GM03348 (cell line): ENCODE results near the gene CCDC149.
"Not testable (repeated sequence)": the region's sequence is repeated elsewhere in the genome, so short reads cannot be mapped to it uniquely, and the experiment has no call there.

ENCODE experiments used
- DNase-seq: peaks from one replicate; pipeline ENCODE4 v3.0.0; 2012; ENCODE audit warnings: low spot score

CCDC149 gene

DNA sequence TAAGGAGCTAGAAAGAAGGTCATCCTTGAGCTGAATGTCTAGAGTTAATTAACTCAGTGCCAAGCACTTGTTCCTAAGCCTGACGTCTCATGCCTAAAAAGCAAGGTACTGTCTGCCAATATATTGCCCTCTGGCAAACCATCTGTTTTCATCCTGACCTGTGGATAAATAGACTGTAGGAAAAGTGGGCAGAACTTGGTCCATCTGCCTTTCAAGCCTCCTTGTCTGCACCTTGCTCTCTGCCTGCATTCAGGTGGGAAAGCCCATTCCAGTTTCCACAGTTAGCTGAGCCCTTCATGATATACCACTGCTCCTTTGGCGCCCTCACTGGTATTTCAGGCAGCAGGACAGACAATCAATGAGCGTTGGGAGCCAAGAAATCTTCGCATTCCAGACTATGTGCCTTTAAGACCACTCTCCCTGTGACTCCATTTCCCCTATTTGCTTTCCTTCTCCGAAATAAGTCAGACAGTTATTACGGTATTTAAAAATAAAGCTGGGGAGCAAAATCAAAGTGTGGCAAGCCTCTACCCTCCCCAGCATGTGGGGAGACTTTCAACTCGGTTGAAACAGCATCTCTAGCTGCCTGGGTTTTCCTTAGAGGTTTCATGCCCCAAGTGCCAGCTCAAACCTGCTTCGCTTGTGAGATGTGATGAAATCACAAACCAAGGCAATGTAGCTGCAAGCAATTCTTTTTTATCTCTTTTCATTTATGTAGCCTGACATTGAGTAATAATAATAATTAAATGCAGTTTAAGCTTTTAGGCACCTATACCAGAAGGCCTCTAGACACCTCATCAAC, 2.5 kb upstream of the CCDC149 start:
- no peak for DNase-seq

DNA sequence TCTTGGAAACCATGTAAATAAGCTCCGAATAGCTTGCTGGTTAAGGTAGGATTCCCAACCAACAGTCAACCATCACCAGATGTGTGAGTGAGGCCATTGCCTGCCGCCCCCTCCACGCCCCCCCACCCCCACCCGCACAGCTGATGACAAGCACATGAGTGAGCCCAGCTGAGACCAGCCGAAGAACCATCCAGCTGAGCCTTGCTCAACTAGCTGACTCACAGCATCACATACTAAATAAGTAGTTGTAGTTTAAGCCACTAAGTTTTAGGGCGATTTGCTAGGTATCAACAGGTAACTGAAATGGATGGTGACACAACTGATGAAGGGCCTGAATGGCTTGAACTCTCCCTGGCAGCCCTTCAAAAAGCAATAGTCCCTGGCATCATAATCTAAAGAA, 1.6 kb upstream of the CCDC149 start:
- DNase-seq: no peak

DNA sequence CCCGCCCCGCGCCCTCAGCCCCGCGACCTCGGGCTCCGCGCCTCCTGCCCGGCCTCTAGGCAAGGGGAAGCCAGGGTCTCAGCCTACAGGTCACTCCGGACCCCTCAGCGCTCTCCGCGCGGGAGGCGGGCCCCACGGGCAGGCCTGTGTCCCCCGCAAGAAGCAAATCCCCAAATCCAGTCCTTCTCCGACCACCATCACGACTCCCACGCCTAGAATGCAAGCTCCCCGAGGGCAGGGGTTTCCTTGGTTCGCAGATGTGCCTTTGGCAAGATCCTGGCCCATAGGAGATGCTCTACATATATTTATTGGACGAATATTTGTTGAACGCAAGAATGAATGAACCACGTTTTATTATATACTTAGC, 260 bp upstream of the CCDC149 start:
- no peak for DNase-seq

DNA sequence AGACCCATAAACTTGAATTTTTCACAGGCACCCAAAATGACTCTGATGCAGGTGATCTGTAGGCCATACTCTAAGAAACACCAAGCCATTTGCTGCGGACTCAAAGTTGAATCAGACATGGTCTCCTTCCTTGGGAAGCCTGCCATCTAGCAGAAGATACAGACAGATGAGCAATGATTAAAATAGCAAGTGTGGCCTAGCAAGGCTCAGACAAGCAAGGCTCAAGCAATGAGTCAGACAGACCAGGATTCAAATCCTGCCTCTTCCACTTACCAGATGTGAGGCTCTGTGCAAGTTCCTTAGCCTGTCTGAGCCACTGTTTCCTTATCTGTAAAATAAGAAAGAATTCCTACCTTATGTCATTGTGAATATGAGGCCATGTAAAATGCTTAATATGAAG, 2.3 kb downstream of the CCDC149 start:
- DNase-seq: peak; percentile 66

DNA sequence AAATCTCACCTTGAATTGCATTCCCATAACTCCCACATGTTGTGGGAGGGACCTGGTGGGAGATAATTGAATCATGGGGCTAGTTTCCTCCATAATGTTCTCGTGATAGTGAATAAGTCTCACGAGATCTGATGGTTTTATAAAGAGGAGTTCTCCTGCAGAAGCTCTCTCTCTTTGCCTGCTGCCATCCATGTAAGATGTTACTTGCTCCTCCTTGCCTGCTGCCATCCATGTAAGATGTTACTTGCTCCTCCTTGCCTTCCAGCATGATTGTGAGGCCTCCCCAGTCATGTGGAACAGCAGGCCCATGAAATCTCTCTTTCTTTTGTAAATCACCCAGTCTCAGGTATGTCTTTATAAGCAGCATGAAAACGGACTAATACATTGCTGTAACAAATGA, 3.2 kb downstream of the CCDC149 start:
- DNase-seq: not testable (repeated sequence)

DNA sequence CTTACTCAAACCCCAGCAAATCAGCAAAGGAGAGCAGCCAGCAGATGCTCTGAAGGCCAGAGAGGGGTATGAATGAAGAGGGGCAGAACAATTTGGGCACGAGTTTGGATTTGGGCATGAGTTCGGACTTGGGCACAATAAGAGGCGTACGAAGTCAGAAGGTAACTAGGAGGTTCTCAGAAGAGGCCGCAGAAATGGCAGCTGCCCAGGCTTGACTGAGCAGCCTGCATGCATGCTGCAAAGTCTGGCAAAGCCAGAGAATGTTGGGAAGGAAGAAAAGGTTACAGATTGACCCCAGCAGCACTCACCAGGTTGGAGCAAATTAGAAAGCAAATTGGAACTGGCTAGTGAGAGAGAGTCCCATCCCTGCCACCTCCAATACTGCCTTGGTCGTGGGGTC, 15.2 kb downstream of the CCDC149 start:
- DNase-seq: no peak

DNA sequence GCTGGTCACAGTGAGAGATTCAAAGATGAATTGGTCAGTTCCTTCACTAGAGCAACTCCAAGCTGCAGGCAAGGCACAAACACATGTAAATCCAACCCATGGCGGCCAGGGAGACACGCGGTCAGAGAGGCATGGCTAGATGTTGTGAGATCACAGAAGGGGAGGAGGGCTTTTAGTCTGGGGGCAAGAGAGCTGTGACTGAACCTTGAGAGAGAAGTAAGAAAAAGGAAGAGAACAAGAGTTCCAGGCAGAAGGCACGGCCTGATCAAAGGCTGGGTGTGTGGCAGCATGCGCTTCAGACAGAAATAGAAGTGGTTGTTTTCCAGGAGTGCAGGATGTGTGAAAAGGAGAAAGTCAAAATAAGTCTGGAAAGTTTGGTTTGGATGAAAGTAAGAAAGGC, 15.9 kb downstream of the CCDC149 start:
- no peak for DNase-seq

DNA sequence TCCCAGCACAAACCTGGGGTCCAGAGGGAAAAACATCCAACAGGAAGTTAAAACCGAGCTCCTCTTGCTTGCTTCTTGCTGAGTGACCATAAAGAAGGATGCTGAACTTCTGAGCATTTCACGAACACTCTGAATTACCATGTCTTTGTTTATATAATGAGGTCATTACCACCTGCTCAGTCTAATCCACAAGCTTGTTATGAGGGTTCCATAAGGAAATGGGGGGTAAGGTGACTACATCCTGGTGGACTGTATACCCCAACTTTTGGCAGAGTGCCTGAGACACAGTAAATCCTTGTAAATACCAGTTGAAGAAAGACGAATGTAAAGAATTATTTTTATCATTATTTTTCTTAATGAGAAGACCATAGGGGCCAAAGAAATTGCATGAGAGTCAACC, 16.8 kb downstream of the CCDC149 start:
- DNase-seq: no peak

DNA sequence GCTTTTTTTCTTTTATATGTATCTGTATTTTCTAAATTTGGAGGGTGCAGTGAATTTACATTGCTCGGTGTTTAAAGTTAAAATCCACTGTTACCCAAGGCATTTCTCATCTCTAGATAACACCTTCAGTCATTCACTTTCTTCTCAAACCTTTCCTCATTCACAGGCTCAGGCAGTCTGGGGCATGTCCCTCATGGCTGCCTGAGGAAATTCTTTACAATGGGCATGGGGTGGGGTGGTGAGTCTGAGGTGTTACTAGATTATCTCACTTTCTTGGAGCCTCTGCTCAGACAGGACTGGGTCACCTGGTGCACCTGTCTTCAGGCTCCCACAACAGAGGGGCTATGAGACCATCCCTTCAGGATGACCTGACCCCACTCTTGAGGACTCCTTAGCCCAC, 17.4 kb downstream of the CCDC149 start:
- DNase-seq: no peak

DNA sequence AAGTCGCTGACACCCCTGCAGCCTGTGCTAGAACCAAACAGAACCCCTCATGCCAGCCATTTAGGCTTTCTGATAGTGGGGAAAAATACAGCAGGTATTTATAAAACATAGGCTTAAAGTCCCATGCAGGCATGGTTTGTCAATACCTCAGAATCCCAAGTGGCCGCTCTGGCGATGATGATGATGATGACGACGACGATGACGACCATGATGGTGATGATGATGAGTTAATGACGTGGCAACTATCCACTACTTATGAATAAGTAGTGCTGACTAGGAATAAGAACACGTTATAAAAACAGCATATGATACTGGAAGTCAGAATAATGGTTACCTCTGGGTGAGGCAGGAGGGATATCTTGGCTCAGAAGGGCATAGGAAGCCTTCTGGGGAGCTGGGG, 18.0 kb downstream of the CCDC149 start:
- no peak for DNase-seq

DNA sequence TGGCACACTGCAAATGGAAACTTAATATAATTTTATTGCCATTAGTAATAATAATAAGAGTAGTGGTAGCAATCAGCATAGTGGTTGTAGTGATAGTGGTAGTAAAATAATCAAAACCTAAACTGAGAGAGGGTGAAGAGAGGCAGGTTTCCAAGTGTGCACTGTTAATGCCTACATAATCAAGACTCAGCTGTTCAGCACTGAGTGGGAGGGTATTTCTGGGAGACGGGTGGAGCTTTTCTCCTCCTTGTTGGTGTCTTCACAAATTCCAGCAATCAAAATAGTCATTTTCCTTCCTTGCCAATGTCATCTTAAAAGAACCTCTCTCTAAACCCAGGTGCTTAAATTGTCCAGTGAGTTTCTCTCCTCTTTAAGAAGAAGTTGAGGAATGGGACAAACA, 18.6 kb downstream of the CCDC149 start:
- no peak for DNase-seq

DNA sequence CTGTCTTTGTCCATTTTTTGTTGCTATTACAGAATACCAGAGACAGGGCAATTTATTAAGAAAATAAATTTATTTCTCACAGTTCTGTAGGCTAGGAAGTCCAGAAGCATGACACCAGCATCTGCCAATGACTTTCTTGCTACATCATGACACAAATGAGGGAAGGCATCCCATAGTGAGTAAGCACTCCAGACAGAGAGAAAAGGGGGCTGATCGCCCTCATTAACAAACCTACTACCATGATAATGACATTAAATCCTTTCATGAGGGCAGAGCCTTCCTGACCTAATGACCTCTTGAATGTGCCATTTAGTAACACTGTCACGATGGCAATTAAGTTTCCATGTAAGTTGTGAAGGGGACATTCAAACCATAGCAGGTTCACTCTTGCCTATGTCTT, 20.1 kb downstream of the CCDC149 start:
- no peak for DNase-seq

DNA sequence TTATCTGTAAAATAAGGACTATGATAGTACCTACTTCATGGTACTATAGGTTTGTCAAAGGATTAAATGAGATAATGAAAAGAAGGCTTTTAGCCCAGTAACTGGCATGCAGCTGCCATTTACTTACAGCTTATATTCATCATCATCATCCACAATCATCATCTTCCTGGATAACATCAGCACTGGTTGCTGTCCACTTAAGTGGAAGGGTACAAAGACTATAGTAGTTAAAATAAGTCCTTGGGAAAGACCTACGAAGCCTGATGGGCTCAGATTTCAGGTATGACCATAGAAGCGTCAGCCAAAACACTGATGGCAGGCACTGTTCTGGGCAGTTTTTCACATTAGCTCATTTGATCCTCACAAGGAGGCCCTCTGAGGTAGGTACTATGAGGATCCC, 20.6 kb downstream of the CCDC149 start:
- no peak for DNase-seq

DNA sequence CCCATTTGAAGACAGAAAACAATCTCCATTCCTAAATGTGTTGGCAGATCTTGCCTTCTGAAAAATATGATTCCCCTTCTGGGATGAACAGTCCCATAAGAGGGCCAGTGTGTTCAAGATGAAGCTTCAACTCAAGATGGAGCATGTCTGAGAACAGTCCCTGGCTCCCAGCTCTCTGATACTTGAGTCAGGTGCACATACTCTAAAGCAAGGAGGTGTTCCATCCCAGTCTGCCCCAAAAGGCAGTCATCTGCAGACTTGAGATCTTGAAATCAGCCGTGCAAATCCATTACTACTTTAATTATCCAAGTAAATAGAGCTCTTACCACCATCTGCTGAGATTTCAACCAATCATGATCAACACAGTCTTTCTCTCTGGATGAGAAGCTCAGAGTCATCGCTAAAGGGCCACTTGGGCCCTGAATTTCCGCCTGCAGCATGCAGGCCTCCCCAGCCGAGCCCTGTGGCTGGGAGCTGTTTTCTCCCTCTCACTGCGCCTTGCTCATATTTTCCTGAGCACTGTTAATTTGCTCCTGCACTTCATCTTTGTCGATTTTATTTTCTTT, 22.2 kb downstream of the CCDC149 start:
- no peak for DNase-seq

DNA sequence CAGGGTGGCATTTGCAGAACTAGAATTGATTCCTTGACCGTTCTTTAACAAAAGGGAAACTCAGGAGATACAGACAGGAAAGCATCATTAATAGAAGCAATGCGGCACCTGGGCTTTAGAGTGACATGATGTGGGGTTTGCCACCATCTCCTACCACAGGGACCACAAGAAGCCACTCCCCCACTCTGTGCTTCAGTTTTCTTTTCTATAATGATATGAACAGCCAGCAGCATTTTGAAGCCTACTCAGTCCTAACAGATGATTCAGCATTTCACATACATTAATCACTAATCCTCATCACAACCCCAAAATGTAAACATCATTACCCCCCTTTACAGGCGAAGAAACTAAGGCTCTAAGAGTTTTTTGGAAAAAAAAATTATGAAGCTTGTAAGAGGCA, 22.9 kb downstream of the CCDC149 start:
- no peak for DNase-seq

DNA sequence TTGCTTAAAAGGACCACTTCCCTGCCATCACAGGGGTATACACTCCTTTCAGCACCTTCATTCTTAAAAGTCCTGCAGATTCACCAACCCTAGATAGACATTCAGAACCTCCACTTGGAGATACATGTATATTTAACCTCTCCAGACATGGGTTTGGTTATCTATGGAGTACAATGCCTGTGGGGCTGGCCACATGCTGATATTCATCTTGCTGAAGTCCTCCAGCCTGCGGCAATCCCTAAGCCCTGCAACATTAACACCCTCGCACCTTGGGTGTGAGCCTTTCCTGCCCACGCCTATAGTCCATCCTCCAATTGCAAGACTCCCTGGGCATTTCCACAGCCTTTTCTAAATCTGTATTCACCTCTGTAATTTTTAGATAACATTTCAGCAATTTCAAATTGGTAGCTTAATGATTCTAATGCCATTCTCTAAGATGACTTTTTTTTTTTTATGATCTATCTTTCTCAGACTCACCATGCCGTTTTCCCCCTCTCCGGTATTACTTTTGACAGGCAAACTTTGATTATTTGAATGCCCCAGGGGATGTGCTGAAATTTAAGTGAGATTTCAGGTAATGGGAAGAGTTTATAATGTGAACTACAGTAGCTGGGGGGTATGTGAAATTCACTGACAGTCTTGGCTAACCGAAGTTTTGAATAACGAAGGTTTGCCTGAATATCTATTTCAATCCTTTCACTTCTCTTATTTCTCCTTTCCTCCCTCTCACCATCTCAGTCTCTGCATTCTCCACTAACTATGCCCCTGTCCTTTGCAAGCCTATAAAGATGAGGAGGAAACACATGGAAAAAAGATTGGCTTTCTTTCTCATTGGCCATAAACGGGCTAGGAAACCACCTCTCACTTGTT, 24.1 kb downstream of the CCDC149 start:
- DNase-seq: no peak

DNA sequence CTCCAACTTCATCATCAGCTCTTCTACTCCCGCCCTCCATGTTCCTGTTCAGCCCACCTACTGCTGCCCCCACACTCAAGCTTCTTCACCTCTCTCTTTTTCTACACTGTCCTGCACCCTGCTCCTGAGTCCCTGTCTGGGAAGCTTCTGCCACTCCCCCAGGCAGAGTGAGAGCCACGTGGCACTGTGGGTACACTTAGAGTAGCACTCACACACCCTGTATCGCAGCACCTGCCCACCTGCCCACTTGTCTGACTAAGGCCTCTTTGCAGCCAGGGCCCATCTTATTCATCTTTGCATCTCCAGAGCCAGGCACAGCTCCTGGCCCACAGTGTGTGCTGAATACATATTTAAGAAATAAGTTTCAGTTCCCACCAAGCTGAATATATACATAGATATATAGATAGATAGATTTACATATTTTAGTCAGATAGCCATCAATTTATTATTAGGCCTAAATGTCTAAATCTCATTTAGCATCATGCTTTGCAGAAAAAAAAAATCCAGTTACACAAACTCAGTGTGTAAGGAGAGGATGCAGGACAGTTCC, 24.9 kb downstream of the CCDC149 start:
- no peak for DNase-seq

DNA sequence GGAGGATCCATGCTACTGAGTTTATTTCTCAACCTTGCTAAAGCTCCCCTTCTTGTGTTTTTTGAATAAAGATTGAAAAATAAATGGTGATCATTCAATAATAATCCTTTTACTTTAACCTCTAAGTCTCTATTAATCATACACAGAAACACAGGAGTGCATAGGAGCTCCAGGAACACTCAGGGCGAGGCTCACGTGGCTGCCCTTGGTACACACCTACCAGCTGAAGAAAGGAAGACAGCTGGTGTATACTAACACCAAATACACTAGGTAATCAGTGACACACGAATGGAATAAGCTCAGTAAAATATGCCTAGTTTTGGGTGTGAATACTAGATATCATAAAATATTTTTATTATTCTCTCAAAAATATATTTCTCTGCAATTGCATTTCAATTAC, 26.2 kb downstream of the CCDC149 start:
- DNase-seq: no peak

DNA sequence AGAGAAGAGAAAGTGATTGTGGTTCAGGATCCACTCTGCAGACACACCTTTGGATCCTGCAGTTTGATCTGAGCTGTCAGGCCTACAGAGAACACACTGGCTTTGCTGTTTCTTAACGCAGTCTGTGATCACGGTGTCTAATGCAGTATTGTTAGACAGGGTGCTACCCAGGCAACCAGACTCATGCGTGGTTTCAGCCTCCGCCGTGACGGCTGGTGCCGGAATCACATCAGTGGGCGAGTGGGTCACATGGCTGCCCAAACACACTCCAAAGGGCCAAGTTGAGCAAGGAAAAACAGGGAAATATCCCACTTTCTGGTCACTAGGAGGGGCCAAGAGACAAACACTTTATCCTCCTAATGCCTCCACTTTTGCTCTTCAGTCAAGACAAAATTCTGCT, 27.5 kb downstream of the CCDC149 start:
- DNase-seq: no peak

DNA sequence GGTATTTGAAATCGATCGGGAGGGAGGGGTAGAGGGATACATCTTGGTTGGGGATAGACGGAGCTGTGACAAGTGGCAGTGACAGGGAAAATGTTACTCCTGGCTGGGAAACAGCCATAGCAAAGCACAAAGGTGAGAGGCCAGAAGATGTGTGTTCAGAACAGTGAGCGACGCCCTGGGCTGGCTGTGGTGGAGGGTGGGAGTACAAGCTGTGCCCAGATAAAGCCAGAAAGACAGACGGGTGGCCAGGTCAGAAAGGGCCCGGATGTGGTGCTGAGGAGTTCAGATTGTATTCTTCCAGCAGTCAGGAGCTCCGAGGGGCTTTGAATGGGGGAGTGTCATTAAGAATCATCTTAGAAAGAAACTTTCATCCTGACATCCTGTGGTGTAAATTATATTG, 27.9 kb downstream of the CCDC149 start:
- DNase-seq: no peak

DNA sequence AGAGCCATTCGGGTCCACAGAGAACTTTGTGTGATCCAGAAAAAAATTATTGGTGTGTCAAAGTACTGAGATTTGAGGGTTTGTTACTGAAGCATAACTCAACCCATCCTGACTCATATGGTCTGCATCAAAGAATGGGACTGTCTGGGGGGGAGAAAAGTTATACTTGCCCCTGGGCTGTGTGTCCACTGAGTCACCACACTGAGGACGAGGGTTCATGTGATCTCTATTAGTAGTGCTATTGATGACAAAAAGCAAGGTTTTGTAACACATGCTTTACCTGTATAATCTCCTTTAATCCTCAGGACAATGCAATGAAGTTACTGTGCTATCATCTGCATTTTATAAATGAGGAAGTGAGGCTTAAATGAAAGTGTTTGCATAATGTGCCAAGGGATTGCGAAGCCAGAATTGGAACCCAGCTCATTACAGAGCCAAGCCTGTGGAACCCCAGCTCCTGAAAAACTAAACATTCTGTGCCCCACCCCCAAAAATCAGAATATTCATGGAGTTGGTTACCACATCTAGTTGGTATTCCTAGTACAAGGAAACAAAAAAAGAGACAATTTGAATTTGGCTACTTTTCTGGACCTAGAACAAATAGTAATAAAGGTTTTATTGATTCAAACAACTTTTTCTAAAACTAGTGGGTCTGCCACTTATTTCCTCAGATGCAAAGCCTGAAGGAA, 31.2 kb downstream of the CCDC149 start:
- DNase-seq: no peak

DNA sequence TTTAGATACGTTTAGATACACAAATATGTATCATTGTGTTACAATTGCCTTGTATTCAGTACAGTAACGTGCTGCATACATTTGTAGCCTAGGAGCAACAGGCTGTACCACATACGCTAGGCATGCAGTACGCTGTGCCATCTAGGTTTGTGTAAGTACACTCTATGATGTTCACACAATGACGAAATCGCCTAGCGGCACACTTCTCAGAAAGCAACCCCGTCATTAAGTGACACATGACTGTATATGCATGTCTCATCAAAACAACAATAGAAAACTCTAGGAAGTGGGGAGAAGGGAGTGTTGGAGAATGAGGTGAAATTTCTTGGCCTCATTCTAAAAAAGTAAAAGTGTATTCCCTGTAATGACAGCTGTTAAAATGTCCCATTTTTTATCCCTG, 32.7 kb downstream of the CCDC149 start:
- DNase-seq: no peak
